A549 (cell line): ENCODE measurements around the gene ZNF33B. TPM values are rescaled to one million over a fixed set of nuclear protein-coding genes. Genes with fewer than 3 reads are reported as not detected.
A peak's percentile ranks its signal among the peaks of the same experiment; 100 is the strongest.

Source experiments
- ATAC-seq, 2 experiments: fragments of 200-7000 bp in 1 of 2; fragments of >200 bp in 1 of 2; cut with Nextera tagmentation in 1 of 2; cut with Tn5 transposase in 1 of 2; 3 replicates each; pipeline versions ENCODE4 v1.8.0 to v1.9.1; 2018 to 2020; ENCODE audit warnings: mild to moderate bottlenecking in 1 of 2, moderate library complexity in 1 of 2
- CTCF ChIA-PET: fragments of 300-600 bp; sonication (Branson Sonifier 250); formaldehyde crosslinking; extraction: SDS; loops from one replicate; lab custom pipeline; 2021; ENCODE audit warnings: antibody characterized with exemption, inconsistent platforms; lab: Yijun Ruan, JAX
- POLR2A ChIA-PET: fragments of 350-600 bp; formaldehyde crosslinking; extraction: SDS; loops from one replicate; lab custom pipeline; 2021; ENCODE audit warnings: antibody characterized with exemption, inconsistent platforms; lab: Yijun Ruan, JAX
- DNase-seq, 2 experiments: peaks; one replicate each; pipeline versions ENCODE4 v3.0.0 to v3.0.0-alpha.2; 2011 to 2016; ENCODE audit warnings: low read depth in 1 of 2, low spot score in 1 of 2
- FAIRE-seq: peaks from 2 replicates; lab custom pipeline; 2011; peaks lifted over from hg19 to GRCh38; lab: Jason Lieb, UNC
- H3K27ac ChIP-seq, 2 experiments: fragments of >200 bp; sonication (Bioruptor Twin); formaldehyde crosslinking; 3 replicates each; pipeline ENCODE4 v1.5.1; 2016 to 2017
- H3K4me1 ChIP-seq: fragments of >200 bp; sonication (Bioruptor Twin); formaldehyde crosslinking; 3 replicates; pipeline ENCODE4 v1.6.1; 2016
- H3K4me2 ChIP-seq: fragments of >200 bp; sonication (Bioruptor Twin); formaldehyde crosslinking; 3 replicates; pipeline ENCODE4 v1.6.1; 2016
- H3K4me3 ChIP-seq: fragments of >200 bp; sonication (Bioruptor Twin); formaldehyde crosslinking; 3 replicates; pipeline ENCODE4 v1.5.1; 2016
- H3K9me3 ChIP-seq: fragments of >200 bp; sonication (Bioruptor Twin); formaldehyde crosslinking; 3 replicates; pipeline ENCODE4 v1.6.1; 2016
- ATOH8 ChIP-seq: fragments of 250-450 bp; sonication (Bioruptor Pico); IDR thresholded peaks from 2 replicates; pipeline ENCODE4 v1.5.0; 2020; ENCODE audit warnings: low read depth, mild to moderate bottlenecking, moderate library complexity
- BHLHE40 ChIP-seq: IDR thresholded peaks from 2 replicates; pipeline ENCODE4 v1.6.1; 2012; ENCODE audit warnings: low read depth, low read length, inconsistent platforms
- CEBPB ChIP-seq, 2 experiments: fragments of >200 bp in 1 of 2; sonication (Bioruptor Twin) in 1 of 2; formaldehyde crosslinking in 1 of 2; IDR thresholded peaks; 2 replicates each; pipeline ENCODE4 v1.6.1; 2012 to 2016
- FOSB ChIP-seq: fragments of 250-450 bp; sonication (Bioruptor Pico); IDR thresholded peaks from 2 replicates; pipeline ENCODE4 v1.5.0; 2020; ENCODE audit warnings: mild to moderate bottlenecking, moderate library complexity
- FOXS1 ChIP-seq: fragments of 250-450 bp; sonication (Bioruptor Pico); IDR thresholded peaks from 2 replicates; pipeline ENCODE4 v1.5.0; 2020; ENCODE audit warnings: mild to moderate bottlenecking, moderate library complexity
- GATA3 ChIP-seq: IDR thresholded peaks from 2 replicates; pipeline ENCODE4 v1.6.1; 2012; ENCODE audit warnings: borderline replicate concordance
- HDAC2 ChIP-seq: fragments of 200-600 bp; sonication (generic); IDR thresholded peaks from 2 replicates; pipeline ENCODE4 v1.6.1; 2016
- HES2 ChIP-seq: fragments of >200 bp; sonication (Bioruptor Twin); formaldehyde crosslinking; IDR thresholded peaks from 2 replicates; pipeline ENCODE4 v1.6.1; 2016
- HOXB13 ChIP-seq: fragments of 250-450 bp; sonication (Bioruptor Pico); IDR thresholded peaks from 2 replicates; pipeline ENCODE4 v1.5.0; 2020; ENCODE audit warnings: low read depth, mild to moderate bottlenecking, moderate library complexity
- MAFK ChIP-seq: fragments of 450-650 bp; IDR thresholded peaks from 2 replicates; pipeline ENCODE4 v1.6.1; 2014; ENCODE audit not compliant: partially characterized antibody
- MAX ChIP-seq: IDR thresholded peaks from 2 replicates; pipeline ENCODE4 v1.6.1; 2012
- MAZ ChIP-seq: fragments of 150-350 bp; IDR thresholded peaks from 2 replicates; pipeline ENCODE4 v1.6.1; 2014; ENCODE audit warnings: antibody characterized with exemption, low read depth, low read length, borderline replicate concordance
- RARB ChIP-seq: fragments of 250-450 bp; sonication (Bioruptor Pico); IDR thresholded peaks from 2 replicates; pipeline ENCODE4 v1.8.0; 2021; ENCODE audit warnings: mild to moderate bottlenecking, moderate library complexity
- REST ChIP-seq: fragments of 200-600 bp; sonication (generic); IDR thresholded peaks from 2 replicates; pipeline ENCODE4 v1.6.1; 2016; ENCODE audit warnings: antibody characterized with exemption, mild to moderate bottlenecking, moderate library complexity
- SMC3 ChIP-seq: fragments of >200 bp; sonication (Bioruptor Twin); formaldehyde crosslinking; IDR thresholded peaks from 3 replicates; pipeline ENCODE4 v1.6.1; 2018; ENCODE audit warnings: inconsistent platforms
- SREBF2 ChIP-seq: fragments of 450-650 bp; IDR thresholded peaks from 2 replicates; pipeline ENCODE4 v1.6.1; 2014; ENCODE audit warnings: mild to moderate bottlenecking, moderate library complexity
- WGBS: methylation state at CpG from one replicate; pipeline ENCODE4 v1.1.6; 2017; ENCODE audit errors: missing lambda C conversion rate; 5-methylcytosine and 5-hydroxymethylcytosine counted together
- polyA plus RNA-seq, 4 experiments: library from polyadenylated mRNA; depleted of rRNA in 3 of 4; stranded (reverse); fragments of >200 nt; fragmentation: RNase III in 1 of 4; extraction: RNeasy Plus Mini Kit Qiagen cat#74134 plus additional on column Dnase treatment in 1 of 4; gene quantifications; 2 replicates in 3 of 4; 3 replicates in 1 of 4; pipeline ENCODE4 v1.2.3, GENCODE V29; 2011 to 2017
- TF ChIP-seq, protein P1 (sequence below): fragments of >200 bp; sonication (Bioruptor Twin); formaldehyde crosslinking; IDR thresholded peaks from 3 replicates; pipeline ENCODE4 v1.6.1; 2016
- TF ChIP-seq, protein P2 (sequence below): fragments of 250-450 bp; sonication (Bioruptor Pico); IDR thresholded peaks from 2 replicates; pipeline ENCODE4 v1.5.0; 2021; ENCODE audit warnings: mild to moderate bottlenecking, moderate library complexity, borderline replicate concordance
- TF ChIP-seq, protein P3 (sequence below): fragments of 150-350 bp; IDR thresholded peaks from 2 replicates; pipeline ENCODE4 v1.6.1; 2014; ENCODE audit warnings: low read depth, mild to moderate bottlenecking, low read length

Gene ZNF33B
- polyA plus RNA-seq, 2 of the 4 experiments (the other 2 are of a cell fraction): 10.7 to 12.4 TPM

- POLR2A ChIA-PET: interaction anchor here (0.7 to 1.3 kb wide), 3 partner anchors 115 to 623 kb away, joined by 3 to 4 read pairs (median 3); partner anchors contain the start of gene BMS1
- TF ChIP-seq MAX: no peak
- TF ChIP-seq SMC3: no peak
- peak; percentile 19 for TF ChIP-seq MAFK
- Histone ChIP-seq H3K4me1 (peaks cover 8% of the 10 kb centered on the region; the same call in 1 of the 3 replicates), H3K27ac (peak overlapping the region; percentile 92 to 95), H3K9me3 (no peaks in the 10 kb centered on the region), H3K4me3 (peak overlapping the region; percentile 66), H3K4me2 (peak overlapping the region; percentile 87)
- WGBS: 1% methylated on average over 6 of the region's 6 CpGs
- ATAC-seq: no peak
- no peak for FAIRE-seq
- CTCF ChIA-PET: no interaction called here
- no peak for DNase-seq
Measured at GRCh38 chr10:42638821-42639270, 476 bp upstream of the ZNF33B start.

- WGBS: 17% methylated on average over 10 of the region's 10 CpGs
- no peaks in the 10 kb centered on the region for H3K9me3 ChIP-seq
- peak overlapping the region; percentile 87 for H3K4me2 ChIP-seq
- FAIRE-seq (no peak), ATAC-seq (no peak; a peak in 1 of 6 replicates), DNase-seq (no peak)
- H3K4me3 ChIP-seq: peak overlapping the region; percentile 66
- ChIA-PET CTCF (no interaction called here), POLR2A (no interaction called here)
- H3K4me1 ChIP-seq: peaks cover 8% of the 10 kb centered on the region; the same call in 1 of the 3 replicates
- peak overlapping the region; percentile 92 to 95 for H3K27ac ChIP-seq
- TF ChIP-seq REST (no peak), CEBPB (IDR thresholded peaks at IDR 0.05) (0 out of 4 replicates have a peak, but pooled peaks of 1 of the 2 experiments have one; percentile 24), HOXB13 (CRISPR knock-in tag) (peak; percentile 65; the same call in 1 of the 2 replicates)
- TF ChIP-seq, all 56 proteins: peak for 2
Measured at GRCh38 chr10:42637648-42638054, 719 bp downstream of the ZNF33B start.

GRCh38 chr10:42637142-42637541 is 1.2 kb downstream of the ZNF33B start:
- Histone ChIP-seq H3K9me3 (no peaks in the 10 kb centered on the region), H3K27ac (peak overlapping the region; percentile 92 to 95), H3K4me2 (peak overlapping the region; percentile 87), H3K4me3 (peak overlapping the region; percentile 66), H3K4me1 (peaks cover 8% of the 10 kb centered on the region; the same call in 1 of the 3 replicates)
- POLR2A ChIA-PET: no interaction called here
- WGBS: 58% methylated on average over 3 of the region's 3 CpGs
- no peak for TF ChIP-seq HES2
- no peak for TF ChIP-seq HDAC2
- TF ChIP-seq ATOH8: no peak
- no peak for TF ChIP-seq FOSB (CRISPR knock-in tag)
- no peak for TF ChIP-seq MAZ
- no peak for DNase-seq
- no peak for ATAC-seq
- CTCF ChIA-PET: no interaction called here
- FAIRE-seq: no peak

- Histone ChIP-seq H3K4me2 (no peak overlapping the region), H3K4me3 (no peak overlapping the region), H3K9me3 (no peaks in the 10 kb centered on the region), H3K27ac (no peak overlapping the region), H3K4me1 (peaks cover 8% of the 10 kb centered on the region; the same call in 1 of the 3 replicates)
- ChIA-PET CTCF (interaction anchor here (0.6 kb wide), 1 partner anchor 665 kb away, joined by 4 read pairs; no protein-coding TSS in a partner anchor), POLR2A (no interaction called here)
- WGBS: 95% methylated on average over 4 of the region's 4 CpGs
- FAIRE-seq: no peak
- ATAC-seq: no peak
- no peak for DNase-seq
- TF ChIP-seq RARB (CRISPR knock-in tag) (no peak), FOXS1 (CRISPR knock-in tag) (no peak), BHLHE40 (no peak), SREBF2 (no peak), GATA3 (no peak), ATOH8 (no peak)
- TF ChIP-seq, protein P1, sequence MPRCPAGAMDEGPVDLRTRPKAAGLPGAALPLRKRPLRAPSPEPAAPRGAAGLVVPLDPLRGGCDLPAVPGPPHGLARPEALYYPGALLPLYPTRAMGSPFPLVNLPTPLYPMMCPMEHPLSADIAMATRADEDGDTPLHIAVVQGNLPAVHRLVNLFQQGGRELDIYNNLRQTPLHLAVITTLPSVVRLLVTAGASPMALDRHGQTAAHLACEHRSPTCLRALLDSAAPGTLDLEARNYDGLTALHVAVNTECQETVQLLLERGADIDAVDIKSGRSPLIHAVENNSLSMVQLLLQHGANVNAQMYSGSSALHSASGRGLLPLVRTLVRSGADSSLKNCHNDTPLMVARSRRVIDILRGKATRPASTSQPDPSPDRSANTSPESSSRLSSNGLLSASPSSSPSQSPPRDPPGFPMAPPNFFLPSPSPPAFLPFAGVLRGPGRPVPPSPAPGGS: no peak
- TF ChIP-seq, protein P2, sequence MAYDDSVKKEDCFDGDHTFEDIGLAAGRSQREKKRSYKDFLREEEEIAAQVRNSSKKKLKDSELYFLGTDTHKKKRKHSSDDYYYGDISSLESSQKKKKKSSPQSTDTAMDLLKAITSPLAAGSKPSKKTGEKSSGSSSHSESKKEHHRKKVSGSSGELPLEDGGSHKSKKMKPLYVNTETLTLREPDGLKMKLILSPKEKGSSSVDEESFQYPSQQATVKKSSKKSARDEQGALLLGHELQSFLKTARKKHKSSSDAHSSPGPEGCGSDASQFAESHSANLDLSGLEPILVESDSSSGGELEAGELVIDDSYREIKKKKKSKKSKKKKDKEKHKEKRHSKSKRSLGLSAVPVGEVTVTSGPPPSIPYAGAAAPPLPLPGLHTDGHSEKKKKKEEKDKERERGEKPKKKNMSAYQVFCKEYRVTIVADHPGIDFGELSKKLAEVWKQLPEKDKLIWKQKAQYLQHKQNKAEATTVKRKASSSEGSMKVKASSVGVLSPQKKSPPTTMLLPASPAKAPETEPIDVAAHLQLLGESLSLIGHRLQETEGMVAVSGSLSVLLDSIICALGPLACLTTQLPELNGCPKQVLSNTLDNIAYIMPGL: no peak
- TF ChIP-seq, protein P3, sequence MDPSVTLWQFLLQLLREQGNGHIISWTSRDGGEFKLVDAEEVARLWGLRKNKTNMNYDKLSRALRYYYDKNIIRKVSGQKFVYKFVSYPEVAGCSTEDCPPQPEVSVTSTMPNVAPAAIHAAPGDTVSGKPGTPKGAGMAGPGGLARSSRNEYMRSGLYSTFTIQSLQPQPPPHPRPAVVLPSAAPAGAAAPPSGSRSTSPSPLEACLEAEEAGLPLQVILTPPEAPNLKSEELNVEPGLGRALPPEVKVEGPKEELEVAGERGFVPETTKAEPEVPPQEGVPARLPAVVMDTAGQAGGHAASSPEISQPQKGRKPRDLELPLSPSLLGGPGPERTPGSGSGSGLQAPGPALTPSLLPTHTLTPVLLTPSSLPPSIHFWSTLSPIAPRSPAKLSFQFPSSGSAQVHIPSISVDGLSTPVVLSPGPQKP: no peak
Measured at GRCh38 chr10:42635098-42635497, 3.3 kb downstream of the ZNF33B start.
